C4-2B (cell line): ENCODE data around the gene GATAD2A.
A peak's percentile ranks its signal among the peaks of the same experiment; 100 is the strongest.

Experiments used
- H3K27ac ChIP-seq: fragments of 450-650 bp; 2 replicates; pipeline ENCODE4 v1.5.1; 2017
- ZFX ChIP-seq: fragments of 450-650 bp; IDR thresholded peaks from 2 replicates; pipeline ENCODE4 v1.6.1; 2017
- TF ChIP-seq, protein P1 (sequence below): fragments of 450-650 bp; conservative IDR thresholded peaks from 2 replicates; pipeline ENCODE4 v1.5.1; 2017; ENCODE audit warnings: mild to moderate bottlenecking

Gene GATAD2A

DNA sequence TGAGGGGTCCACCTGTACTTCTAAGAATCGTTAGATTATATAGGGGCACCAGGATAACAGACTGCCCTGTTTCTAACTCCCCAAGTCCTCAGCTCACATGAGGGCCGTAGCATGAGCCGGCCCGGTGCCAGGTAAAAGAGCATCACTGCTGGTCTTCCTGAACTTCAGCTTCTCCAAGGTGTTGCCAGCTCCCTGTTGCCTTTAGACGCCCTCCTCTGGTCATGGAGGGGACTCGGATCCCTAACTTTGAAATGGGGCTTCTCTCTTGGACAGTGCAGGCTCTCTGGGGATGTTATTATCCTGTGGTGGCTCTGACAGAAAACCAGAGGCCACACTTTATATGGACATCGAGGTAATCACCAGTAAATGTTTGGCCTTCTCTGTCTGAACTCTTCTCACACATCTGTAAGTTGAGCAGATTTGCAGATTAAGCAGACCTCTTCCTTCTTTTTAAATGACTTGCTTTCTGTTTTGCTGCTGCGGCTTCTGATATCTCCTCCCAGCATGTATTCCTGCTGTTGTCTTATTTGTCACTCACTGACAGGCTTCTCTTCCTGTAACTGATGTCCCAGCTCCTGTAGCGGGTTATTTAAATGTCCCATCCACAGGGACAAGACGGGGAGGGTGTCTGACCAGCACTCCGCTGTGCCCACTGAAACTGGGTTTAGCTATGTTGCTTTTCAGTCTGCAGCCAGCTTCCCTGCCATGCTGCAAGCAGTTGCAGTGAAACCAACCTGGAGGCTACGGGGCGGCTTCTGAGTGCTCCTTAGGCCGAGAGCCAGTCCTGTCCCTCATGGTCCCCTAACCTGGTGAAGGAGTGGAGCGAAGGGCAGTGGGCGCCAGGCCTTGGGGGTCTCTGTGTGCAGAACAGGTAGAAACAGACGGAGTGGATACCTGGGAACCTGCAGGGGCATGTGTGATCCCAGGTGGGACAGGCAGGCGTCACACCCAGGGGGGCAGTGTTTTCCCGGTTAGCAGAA, 70.7 kb downstream of the GATAD2A start:
- no peak overlapping the region for H3K27ac ChIP-seq
- TF ChIP-seq, protein P1, sequence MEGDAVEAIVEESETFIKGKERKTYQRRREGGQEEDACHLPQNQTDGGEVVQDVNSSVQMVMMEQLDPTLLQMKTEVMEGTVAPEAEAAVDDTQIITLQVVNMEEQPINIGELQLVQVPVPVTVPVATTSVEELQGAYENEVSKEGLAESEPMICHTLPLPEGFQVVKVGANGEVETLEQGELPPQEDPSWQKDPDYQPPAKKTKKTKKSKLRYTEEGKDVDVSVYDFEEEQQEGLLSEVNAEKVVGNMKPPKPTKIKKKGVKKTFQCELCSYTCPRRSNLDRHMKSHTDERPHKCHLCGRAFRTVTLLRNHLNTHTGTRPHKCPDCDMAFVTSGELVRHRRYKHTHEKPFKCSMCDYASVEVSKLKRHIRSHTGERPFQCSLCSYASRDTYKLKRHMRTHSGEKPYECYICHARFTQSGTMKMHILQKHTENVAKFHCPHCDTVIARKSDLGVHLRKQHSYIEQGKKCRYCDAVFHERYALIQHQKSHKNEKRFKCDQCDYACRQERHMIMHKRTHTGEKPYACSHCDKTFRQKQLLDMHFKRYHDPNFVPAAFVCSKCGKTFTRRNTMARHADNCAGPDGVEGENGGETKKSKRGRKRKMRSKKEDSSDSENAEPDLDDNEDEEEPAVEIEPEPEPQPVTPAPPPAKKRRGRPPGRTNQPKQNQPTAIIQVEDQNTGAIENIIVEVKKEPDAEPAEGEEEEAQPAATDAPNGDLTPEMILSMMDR = no peak
- TF ChIP-seq ZFX = no peak

GRCh38 chr19:19477705-19478383, 72.4 kb downstream of the GATAD2A start:
- TF ChIP-seq ZFX = no peak
- TF ChIP-seq, protein P1 = no peak
- H3K27ac ChIP-seq = peak overlapping the region; percentile 33

DNA sequence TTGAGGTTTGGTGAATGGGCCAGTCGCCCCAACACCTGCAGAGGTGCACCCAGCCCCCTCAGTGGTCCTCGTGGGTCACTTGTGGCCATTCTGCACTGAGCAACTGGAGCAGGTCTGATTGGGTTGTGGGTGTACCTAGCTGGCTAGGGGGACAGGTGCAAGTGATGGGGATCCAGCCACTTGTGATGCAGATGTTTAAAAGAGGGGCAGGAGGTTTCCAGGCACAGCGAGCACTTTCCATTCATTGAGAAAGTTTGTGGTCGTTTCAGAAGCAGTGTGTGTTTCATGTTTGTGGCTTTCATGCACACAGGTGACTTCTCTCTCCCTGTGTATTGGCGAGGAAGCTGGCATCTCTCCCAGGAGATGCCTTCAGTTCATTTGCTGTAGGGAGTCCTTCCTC, 75.2 kb downstream of the GATAD2A start:
- TF ChIP-seq, protein P1 = no peak
- no peak for TF ChIP-seq ZFX
- H3K27ac ChIP-seq = no peak overlapping the region

DNA sequence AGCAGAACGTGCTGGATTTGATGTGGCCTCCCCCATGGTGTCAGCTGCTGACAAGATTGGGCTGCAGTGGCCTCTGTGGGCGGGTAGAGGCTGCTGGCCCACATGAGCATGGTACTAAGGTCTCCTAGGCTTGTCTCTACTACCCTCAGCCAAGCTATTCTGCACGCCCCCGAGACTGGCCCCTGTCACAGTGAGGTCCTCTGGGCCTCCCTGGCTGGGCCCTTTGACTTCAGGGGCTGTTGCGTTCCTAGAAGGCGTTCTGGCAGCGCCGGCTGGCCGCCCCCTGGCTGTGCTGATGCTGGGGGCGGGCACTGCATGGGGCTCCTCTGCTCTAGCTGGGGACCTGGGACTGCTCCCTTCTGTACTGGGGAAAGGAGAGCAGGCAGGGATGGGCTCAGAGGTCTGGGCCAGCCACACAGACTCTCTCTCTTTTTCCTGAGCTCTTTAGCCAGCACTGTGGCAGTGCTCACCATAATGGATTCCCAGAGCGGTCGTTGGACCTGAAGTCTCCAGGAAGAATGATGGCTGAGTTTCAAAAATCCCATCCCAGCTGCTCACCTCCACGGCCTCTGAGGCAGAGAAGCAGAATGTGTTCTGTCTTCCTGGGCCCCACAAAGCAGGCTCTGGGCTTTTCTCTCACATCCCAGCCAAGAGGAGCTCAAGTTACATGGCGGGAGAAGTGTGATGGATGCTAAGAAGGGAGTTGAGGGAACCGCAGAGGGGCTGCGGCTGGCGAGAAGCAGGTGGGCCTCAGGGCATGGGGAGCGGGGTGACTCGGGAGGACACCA, 77.5 kb downstream of the GATAD2A start:
- H3K27ac ChIP-seq = no peak overlapping the region
- TF ChIP-seq, protein P1 = no peak
- TF ChIP-seq ZFX = no peak

DNA sequence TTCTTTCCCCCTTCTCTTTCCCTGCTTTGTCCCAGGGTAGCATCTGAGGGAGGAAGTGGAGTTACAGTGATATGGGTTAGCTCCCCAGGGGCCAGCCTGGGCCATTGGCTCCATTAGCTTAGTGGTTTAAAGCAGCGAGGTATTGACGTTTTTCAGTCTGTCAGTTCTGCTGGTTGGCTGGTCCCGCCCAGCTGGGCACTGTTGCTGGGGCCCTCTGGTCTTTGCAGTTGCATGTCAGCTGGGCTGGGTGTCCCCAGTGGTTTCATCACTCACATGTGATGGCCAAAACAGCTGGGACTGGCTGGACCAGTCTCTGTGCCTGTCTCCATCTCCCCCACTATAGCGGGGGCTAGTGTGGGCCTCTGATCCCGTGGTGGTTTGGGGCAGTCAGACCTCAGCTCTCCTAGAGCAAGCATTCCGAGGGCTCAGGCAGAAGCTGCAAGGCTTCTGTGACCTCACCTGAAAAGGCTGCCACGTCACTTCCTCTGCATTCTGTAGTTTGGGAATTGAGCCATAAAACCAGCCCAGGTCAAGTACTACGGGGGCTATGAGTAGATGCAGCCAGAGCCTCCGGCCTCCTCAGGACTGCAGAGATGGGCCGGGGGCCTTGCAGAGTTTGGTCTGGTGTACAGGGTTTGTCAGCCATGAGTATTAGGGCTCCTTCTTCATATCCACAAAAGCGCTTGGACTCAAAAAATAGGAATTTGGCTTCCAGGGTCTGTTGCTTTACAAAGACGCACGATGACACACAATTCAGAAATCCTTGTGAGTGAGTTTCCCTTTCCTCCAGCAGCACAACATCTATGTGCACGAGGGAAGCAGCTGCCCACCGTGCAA, 79.9 kb downstream of the GATAD2A start:
- no peak for TF ChIP-seq ZFX
- TF ChIP-seq, protein P1 = no peak
- H3K27ac ChIP-seq = no peak overlapping the region

GRCh38 chr19:19485998-19486290, 80.5 kb downstream of the GATAD2A start:
- no peak for TF ChIP-seq ZFX
- TF ChIP-seq, protein P1 = no peak
- no peak overlapping the region for H3K27ac ChIP-seq
